Measurements from ENCODE around the gene FAM219B. TPM values are rescaled to one million over a fixed set of nuclear protein-coding genes. Genes with fewer than 3 reads are reported as not detected.

Gene FAM219B
- total and polyA plus RNA-seq, 10 of the 15 experiments (the other 5 are each of a cell fraction or from before 2014, with no cell fraction given), result 7.6 to 53.2 (median 29.4) TPM

GRCh38 chr15:74906450-74907162 is at the start of gene FAM219B (continued):
- TF ChIP-seq WRNIP1 (IDR thresholded peaks at IDR 0.05; ENCODE audit: borderline replicate concordance, low read depth, low read length), result no peak
- TF ChIP-seq CHD4 (IDR thresholded peaks at IDR 0.05), result no peak
- TF ChIP-seq ZNF592 (IDR thresholded peaks at IDR 0.05), result peak; percentile 54; the same call in 1 of the 2 replicates
- TF ChIP-seq GATAD2B (conservative IDR thresholded peaks at IDR 0.05; ENCODE audit: low read depth), result peak; percentile 90
- peak; percentile 65 for TF ChIP-seq ZBTB11 (CRISPR knock-in tag; IDR thresholded peaks at IDR 0.05)
- TF ChIP-seq POLR2AphosphoS5 (IDR thresholded peaks at IDR 0.05; ENCODE audit: low read length), result peak; percentile 56
- 0 out of 6 replicates have a peak, but pooled peaks of 1 of the 3 experiments have one; percentile 1 for TF ChIP-seq CTCF (IDR thresholded peaks at IDR 0.05 in 2 of 3, conservative IDR thresholded peaks at IDR 0.05 in 1 of 3; ENCODE audit: control insufficient read depth in 2 of 3, extremely low read depth in 1 of 3, insufficient read depth in 1 of 3, low read depth in 3 of 3, low read length in 3 of 3)
- TF ChIP-seq ZNF24 (IDR thresholded peaks at IDR 0.05), result peak; percentile 62; the same call in 1 of the 2 replicates
- TF ChIP-seq SREBF2 (IDR thresholded peaks at IDR 0.05; ENCODE audit: low read length), result no peak
- TF ChIP-seq DPF2 (IDR thresholded peaks at IDR 0.05), result peak; percentile 87
- TF ChIP-seq BACH1 (IDR thresholded peaks at IDR 0.05; ENCODE audit: borderline replicate concordance), result peak; percentile 83
- TF ChIP-seq SUZ12 (IDR thresholded peaks at IDR 0.05; ENCODE audit: unreplicated experiment), result no peak
- peak; percentile 63 for TF ChIP-seq KLF5 (IDR thresholded peaks at IDR 0.05; ENCODE audit: partially characterized antibody)
- TF ChIP-seq E2F8 (IDR thresholded peaks at IDR 0.05; ENCODE audit: low read depth, partially characterized antibody), result no peak
- peak; percentile 80; the same call in 1 of the 2 replicates for TF ChIP-seq LARP7 (IDR thresholded peaks at IDR 0.05)

All from GM12878 (cell line).